Superior temporal gyrus (tissue), 1 donor: ENCODE results near the gene LAT.
"Not testable (repeated sequence)": the region's sequence is repeated elsewhere in the genome, so short reads cannot be mapped to it uniquely, and the experiment has no call there.

Source experiments
- DNase-seq: peaks from one replicate; pipeline ENCODE4 v3.0.0-alpha.2; 2016; ENCODE audit errors: extremely low spot score

The LAT gene

GRCh38 chr16:28984619-28985135 lies at the start of gene LAT:
Gene LAT (plus strand): TSS chr16:28985052. CDS start chr16:28985418, 366 bp downstream.
- DNase-seq = no peak

- DNase-seq = no peak
Observed at GRCh38 chr16:28935346-28935745, 49.5 kb upstream of the LAT start.

GRCh38 chr16:28935924-28936783 lies 48.7 kb upstream of the LAT start:
- peak; percentile 18 for DNase-seq

GRCh38 chr16:28936784-28937155 lies 48.1 kb upstream of the LAT start:
- no peak for DNase-seq

- no peak for DNase-seq
Observed at GRCh38 chr16:28937222-28937876, 47.5 kb upstream of the LAT start.

- DNase-seq = no peak
Observed at GRCh38 chr16:28938721-28939120, 46.1 kb upstream of the LAT start.

GRCh38 chr16:28939825-28940224 lies 45.0 kb upstream of the LAT start:
- DNase-seq = not testable (repeated sequence)

- DNase-seq = no peak
Observed at GRCh38 chr16:28943281-28943680, 41.6 kb upstream of the LAT start.

GRCh38 chr16:28946681-28947080 lies 38.2 kb upstream of the LAT start:
- DNase-seq = no peak

GRCh38 chr16:28950648-28951409 lies 34.0 kb upstream of the LAT start, which contains the start of gene NFATC2IP:
Gene NFATC2IP (plus strand): TSS chr16:28950937. CDS start chr16:28951012, 75 bp downstream.
- peak; percentile 100 for DNase-seq

GRCh38 chr16:28951410-28951943 lies 33.4 kb upstream of the LAT start:
- no peak for DNase-seq

GRCh38 chr16:28958216-28958615 lies 26.6 kb upstream of the LAT start:
- no peak for DNase-seq

- DNase-seq = no peak
Observed at GRCh38 chr16:28958836-28959235, 26.0 kb upstream of the LAT start.

- no peak for DNase-seq
Observed at GRCh38 chr16:28964072-28964471, 20.8 kb upstream of the LAT start.

GRCh38 chr16:28964496-28964895 lies 20.4 kb upstream of the LAT start:
- DNase-seq = no peak

- no peak for DNase-seq
Observed at GRCh38 chr16:28967156-28967555, 17.7 kb upstream of the LAT start.

- not testable (repeated sequence) for DNase-seq
Observed at GRCh38 chr16:28969696-28970095, 15.2 kb upstream of the LAT start.

GRCh38 chr16:28974007-28974436 lies 10.8 kb upstream of the LAT start:
- DNase-seq = peak; percentile 75

- peak; percentile 98 for DNase-seq
Observed at GRCh38 chr16:28974437-28975157, 10.3 kb upstream of the LAT start, which contains the start of gene SPNS1. Gene SPNS1 (plus strand): TSS chr16:28974778. CDS start chr16:28975152, 374 bp downstream.

- DNase-seq = no peak
Observed at GRCh38 chr16:28975158-28975599, 9.7 kb upstream of the LAT start.
